ENCODE measurements around the gene FGF22. TPM values are rescaled to one million over a fixed set of nuclear protein-coding genes. Genes with fewer than 3 reads are reported as not detected.

The FGF22 gene
- total RNA-seq, 1 experiment from 2014 or later, result not detected

GRCh38 chr19:642767-643727, 3.4 kb downstream of the FGF22 start:
- no peak for DNase-seq (ENCODE audit: low read depth)

- DNase-seq (ENCODE audit: low read depth), result no peak
These were observed 4.1 kb downstream of the FGF22 start for GRCh38 chr19:643736-644135.

GRCh38 chr19:644363-644762, 4.7 kb downstream of the FGF22 start:
- DNase-seq (ENCODE audit: low read depth), result no peak

- DNase-seq (ENCODE audit: low read depth), result no peak
These were observed 5.1 kb downstream of the FGF22 start for GRCh38 chr19:644789-645188.

- no peak for DNase-seq (ENCODE audit: low read depth)
These were observed 6.5 kb downstream of the FGF22 start for GRCh38 chr19:645912-646778.

- no peak for DNase-seq (ENCODE audit: low read depth)
These were observed 7.3 kb downstream of the FGF22 start for GRCh38 chr19:646779-647565.

GRCh38 chr19:647566-648284, 8.0 kb downstream of the FGF22 start:
- no peak for DNase-seq (ENCODE audit: low read depth)

- no peak for DNase-seq (ENCODE audit: low read depth)
These were observed 8.6 kb downstream of the FGF22 start for GRCh38 chr19:648305-648704.

- DNase-seq (ENCODE audit: low read depth), result no peak
These were observed 9.5 kb downstream of the FGF22 start for GRCh38 chr19:648904-649801.

- DNase-seq (ENCODE audit: low read depth), result no peak
These were observed 10.4 kb downstream of the FGF22 start for GRCh38 chr19:650121-650520.

- no peak for DNase-seq (ENCODE audit: low read depth)
These were observed 11.6 kb downstream of the FGF22 start for GRCh38 chr19:651114-651818.

GRCh38 chr19:651991-652390, 12.3 kb downstream of the FGF22 start:
- DNase-seq (ENCODE audit: low read depth), result no peak

GRCh38 chr19:652467-653389, 13.0 kb downstream of the FGF22 start:
- no peak for DNase-seq (ENCODE audit: low read depth)

- no peak for DNase-seq (ENCODE audit: low read depth)
These were observed 13.7 kb downstream of the FGF22 start for GRCh38 chr19:653425-653824.

- no peak for DNase-seq (ENCODE audit: low read depth)
These were observed 16.0 kb downstream of the FGF22 start for GRCh38 chr19:655691-656090.

GRCh38 chr19:656751-657559, 17.3 kb downstream of the FGF22 start:
- DNase-seq (ENCODE audit: low read depth), result peak; percentile 51

- DNase-seq (ENCODE audit: low read depth), result no peak
These were observed 17.9 kb downstream of the FGF22 start for GRCh38 chr19:657611-658010.

Data from LHCN-M2 (cell line).